BE2C (cell line): ENCODE data around the gene TMEM190.

ENCODE experiments used
- DNase-seq: peaks from one replicate; pipeline ENCODE4 v3.0.0-alpha.2; 2020
- H3K27me3 ChIP-seq: fragments of 250-450 bp; sonication (Bioruptor Pico); 2 replicates; pipeline ENCODE4 v1.5.1; 2020; ENCODE audit warnings: mild to moderate bottlenecking
- H3K36me3 ChIP-seq: fragments of 250-450 bp; sonication (Bioruptor Pico); 2 replicates; pipeline ENCODE4 v1.5.1; 2020; ENCODE audit warnings: mild to moderate bottlenecking
- H3K4me1 ChIP-seq: fragments of 250-450 bp; sonication (Bioruptor Pico); 2 replicates; pipeline ENCODE4 v1.5.1; 2020
- H3K4me3 ChIP-seq: 2 replicates; pipeline ENCODE4 v1.5.1; 2011; ENCODE audit warnings: low read depth, low read length
- H3K9me3 ChIP-seq: fragments of 250-450 bp; sonication (Bioruptor Pico); 2 replicates; pipeline ENCODE4 v1.5.1; 2020
- CTCF ChIP-seq: IDR thresholded peaks from 2 replicates; pipeline ENCODE4 v1.5.1; 2012; ENCODE audit warnings: mild to moderate bottlenecking, low read depth, low read length

TMEM190 gene

GRCh38 chr19:55339889-55340783 is 36.5 kb upstream of the TMEM190 start:
- no peaks in the 10 kb centered on the region; the same call in none of the 2 replicates for H3K4me1 ChIP-seq
- TF ChIP-seq CTCF: no peak
- H3K9me3 ChIP-seq: no peaks in the 10 kb centered on the region
- DNase-seq: no peak
- no peaks in the 10 kb centered on the region for H3K27me3 ChIP-seq
- H3K36me3 ChIP-seq: peaks cover 9% of the 10 kb centered on the region; the same call in 1 of the 2 replicates
- peak overlapping the region; percentile 77 for H3K4me3 ChIP-seq

GRCh38 chr19:55340784-55341147 is 35.9 kb upstream of the TMEM190 start:
- Histone ChIP-seq H3K9me3 (no peaks in the 10 kb centered on the region), H3K4me1 (peaks cover 4% of the 10 kb centered on the region), H3K36me3 (peaks cover 9% of the 10 kb centered on the region; the same call in 1 of the 2 replicates), H3K4me3 (peak overlapping the region; percentile 77), H3K27me3 (no peaks in the 10 kb centered on the region)
- DNase-seq: peak; percentile 51
- peak; percentile 19 for TF ChIP-seq CTCF

- peak overlapping the region; percentile 77 for H3K4me3 ChIP-seq
Observed at GRCh38 chr19:55341171-55341588, 35.4 kb upstream of the TMEM190 start.

GRCh38 chr19:55341595-55342531 is 34.8 kb upstream of the TMEM190 start:
- Histone ChIP-seq H3K27me3 (no peaks in the 10 kb centered on the region), H3K4me3 (peak overlapping the region; percentile 19), H3K9me3 (no peaks in the 10 kb centered on the region), H3K36me3 (peaks cover 9% of the 10 kb centered on the region; the same call in 1 of the 2 replicates), H3K4me1 (peaks cover 4% of the 10 kb centered on the region)
- no peak for DNase-seq
- TF ChIP-seq CTCF: no peak

More at GRCh38 chr19:55341171-55341588, 35.4 kb upstream of the TMEM190 start:
- Histone ChIP-seq H3K9me3 (no peaks in the 10 kb centered on the region), H3K27me3 (no peaks in the 10 kb centered on the region), H3K4me1 (peaks cover 4% of the 10 kb centered on the region), H3K36me3 (peaks cover 9% of the 10 kb centered on the region; the same call in 1 of the 2 replicates)
- no peak for TF ChIP-seq CTCF
- DNase-seq: peak; percentile 83

- Histone ChIP-seq H3K27me3 (no peaks in the 10 kb centered on the region), H3K36me3 (peaks cover 9% of the 10 kb centered on the region; the same call in 1 of the 2 replicates), H3K4me1 (peaks cover 4% of the 10 kb centered on the region), H3K9me3 (no peaks in the 10 kb centered on the region), H3K4me3 (no peak overlapping the region)
- peak; percentile 66 for DNase-seq
- TF ChIP-seq CTCF: peak; percentile 25
Observed at GRCh38 chr19:55344444-55344843, 32.2 kb upstream of the TMEM190 start.
